Measurements from ENCODE around the gene ABI1. TPM values are rescaled to one million over a fixed set of nuclear protein-coding genes. Genes with fewer than 3 reads are reported as not detected.

The ABI1 gene
- total and polyA plus RNA-seq, 9 of the 15 experiments (the other 6 are each of a cell fraction or from before 2014, with no cell fraction given), result 22.1 to 52.3 (median 39.0) TPM

DNA sequence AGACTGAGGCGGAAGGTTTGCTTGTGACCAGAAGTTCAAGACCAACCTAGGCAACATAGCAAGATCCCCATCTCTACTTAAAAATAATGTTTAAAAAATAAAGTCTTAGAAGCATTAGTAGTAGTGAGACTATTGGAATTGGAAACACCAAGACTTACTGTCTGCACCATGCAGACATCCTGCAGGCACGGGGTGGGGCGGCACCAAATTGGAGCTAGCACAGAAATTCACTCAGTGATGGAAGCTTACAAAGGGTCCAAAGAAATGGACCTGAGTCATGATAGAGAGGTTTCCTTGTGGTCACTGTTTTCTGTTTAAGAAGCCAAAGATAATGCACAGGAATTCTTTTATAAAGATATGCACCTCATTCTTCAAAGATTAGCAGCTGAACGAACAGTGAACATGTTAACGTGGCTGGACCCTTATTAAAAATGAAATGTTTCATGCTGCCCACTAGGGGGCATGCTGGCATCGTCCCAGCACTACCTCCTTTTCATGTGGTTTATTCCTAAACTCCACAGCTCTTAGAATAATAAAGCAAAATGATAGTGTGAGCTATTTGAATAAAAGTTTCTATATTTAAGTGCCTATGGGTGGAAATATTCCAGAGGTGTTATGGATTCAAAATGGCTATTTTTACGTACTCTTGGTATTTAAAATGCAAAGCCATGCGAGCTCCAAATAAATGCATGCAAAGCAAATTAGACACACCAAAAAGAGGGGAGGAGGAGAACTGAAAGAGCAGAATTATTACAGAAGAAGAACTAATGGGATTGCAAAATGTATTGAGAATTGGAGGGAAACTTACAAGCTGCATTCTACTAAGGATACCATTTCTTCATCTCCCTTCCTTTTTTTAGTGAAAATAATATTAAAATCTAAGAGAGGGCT lies 134.7 kb downstream of the ABI1 start (continued):
- TF ChIP-seq MYC (IDR thresholded peaks at IDR 0.05; ENCODE audit: low read depth, low read length) (0 out of 2 replicates have a peak, but pooled peaks have one; percentile 15), MYC (CRISPR knock-in tag; IDR thresholded peaks at IDR 0.05; ENCODE audit: borderline replicate concordance, low read depth) (no peak), PRDM10 (IDR thresholded peaks at IDR 0.05; ENCODE audit: partially characterized antibody) (peak; percentile 21), POLR2AphosphoS2 (IDR thresholded peaks at IDR 0.05; ENCODE audit: low read length) (no peak), TCF3 (CRISPR knock-in tag; IDR thresholded peaks at IDR 0.05) (no peak), C11orf30 (IDR thresholded peaks at IDR 0.05; ENCODE audit: low read depth) (peak; percentile 24; the same call in 1 of the 2 replicates), PML (IDR thresholded peaks at IDR 0.05; ENCODE audit: low read length) (no peak), ZBTB17 (CRISPR knock-in tag; IDR thresholded peaks at IDR 0.05) (no peak), ZNF583 (CRISPR knock-in tag; IDR thresholded peaks at IDR 0.05) (no peak), RBM39 (optimal IDR thresholded peaks at IDR 0.05; ENCODE audit: low read depth, low read length) (no peak), RFX7 (CRISPR knock-in tag; IDR thresholded peaks at IDR 0.05) (no peak), SMC3 (conservative IDR thresholded peaks at IDR 0.05; ENCODE audit: insufficient read depth, low read depth, low read length) (peak; percentile 56; the same call in 1 of the 2 replicates), NFATC3 (IDR thresholded peaks at IDR 0.05) (no peak)
- TF ChIP-seq, protein P1, sequence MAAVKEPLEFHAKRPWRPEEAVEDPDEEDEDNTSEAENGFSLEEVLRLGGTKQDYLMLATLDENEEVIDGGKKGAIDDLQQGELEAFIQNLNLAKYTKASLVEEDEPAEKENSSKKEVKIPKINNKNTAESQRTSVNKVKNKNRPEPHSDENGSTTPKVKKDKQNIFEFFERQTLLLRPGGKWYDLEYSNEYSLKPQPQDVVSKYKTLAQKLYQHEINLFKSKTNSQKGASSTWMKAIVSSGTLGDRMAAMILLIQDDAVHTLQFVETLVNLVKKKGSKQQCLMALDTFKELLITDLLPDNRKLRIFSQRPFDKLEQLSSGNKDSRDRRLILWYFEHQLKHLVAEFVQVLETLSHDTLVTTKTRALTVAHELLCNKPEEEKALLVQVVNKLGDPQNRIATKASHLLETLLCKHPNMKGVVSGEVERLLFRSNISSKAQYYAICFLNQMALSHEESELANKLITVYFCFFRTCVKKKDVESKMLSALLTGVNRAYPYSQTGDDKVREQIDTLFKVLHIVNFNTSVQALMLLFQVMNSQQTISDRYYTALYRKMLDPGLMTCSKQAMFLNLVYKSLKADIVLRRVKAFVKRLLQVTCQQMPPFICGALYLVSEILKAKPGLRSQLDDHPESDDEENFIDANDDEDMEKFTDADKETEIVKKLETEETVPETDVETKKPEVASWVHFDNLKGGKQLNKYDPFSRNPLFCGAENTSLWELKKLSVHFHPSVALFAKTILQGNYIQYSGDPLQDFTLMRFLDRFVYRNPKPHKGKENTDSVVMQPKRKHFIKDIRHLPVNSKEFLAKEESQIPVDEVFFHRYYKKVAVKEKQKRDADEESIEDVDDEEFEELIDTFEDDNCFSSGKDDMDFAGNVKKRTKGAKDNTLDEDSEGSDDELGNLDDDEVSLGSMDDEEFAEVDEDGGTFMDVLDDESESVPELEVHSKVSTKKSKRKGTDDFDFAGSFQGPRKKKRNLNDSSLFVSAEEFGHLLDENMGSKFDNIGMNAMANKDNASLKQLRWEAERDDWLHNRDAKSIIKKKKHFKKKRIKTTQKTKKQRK (IDR thresholded peaks at IDR 0.05; ENCODE audit: borderline replicate concordance, low read depth, low read length), result no peak
- TF ChIP-seq, protein P2, sequence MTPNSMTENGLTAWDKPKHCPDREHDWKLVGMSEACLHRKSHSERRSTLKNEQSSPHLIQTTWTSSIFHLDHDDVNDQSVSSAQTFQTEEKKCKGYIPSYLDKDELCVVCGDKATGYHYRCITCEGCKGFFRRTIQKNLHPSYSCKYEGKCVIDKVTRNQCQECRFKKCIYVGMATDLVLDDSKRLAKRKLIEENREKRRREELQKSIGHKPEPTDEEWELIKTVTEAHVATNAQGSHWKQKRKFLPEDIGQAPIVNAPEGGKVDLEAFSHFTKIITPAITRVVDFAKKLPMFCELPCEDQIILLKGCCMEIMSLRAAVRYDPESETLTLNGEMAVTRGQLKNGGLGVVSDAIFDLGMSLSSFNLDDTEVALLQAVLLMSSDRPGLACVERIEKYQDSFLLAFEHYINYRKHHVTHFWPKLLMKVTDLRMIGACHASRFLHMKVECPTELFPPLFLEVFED (CRISPR knock-in tag; conservative IDR thresholded peaks at IDR 0.05), result no peak
- TF ChIP-seq, protein P3, sequence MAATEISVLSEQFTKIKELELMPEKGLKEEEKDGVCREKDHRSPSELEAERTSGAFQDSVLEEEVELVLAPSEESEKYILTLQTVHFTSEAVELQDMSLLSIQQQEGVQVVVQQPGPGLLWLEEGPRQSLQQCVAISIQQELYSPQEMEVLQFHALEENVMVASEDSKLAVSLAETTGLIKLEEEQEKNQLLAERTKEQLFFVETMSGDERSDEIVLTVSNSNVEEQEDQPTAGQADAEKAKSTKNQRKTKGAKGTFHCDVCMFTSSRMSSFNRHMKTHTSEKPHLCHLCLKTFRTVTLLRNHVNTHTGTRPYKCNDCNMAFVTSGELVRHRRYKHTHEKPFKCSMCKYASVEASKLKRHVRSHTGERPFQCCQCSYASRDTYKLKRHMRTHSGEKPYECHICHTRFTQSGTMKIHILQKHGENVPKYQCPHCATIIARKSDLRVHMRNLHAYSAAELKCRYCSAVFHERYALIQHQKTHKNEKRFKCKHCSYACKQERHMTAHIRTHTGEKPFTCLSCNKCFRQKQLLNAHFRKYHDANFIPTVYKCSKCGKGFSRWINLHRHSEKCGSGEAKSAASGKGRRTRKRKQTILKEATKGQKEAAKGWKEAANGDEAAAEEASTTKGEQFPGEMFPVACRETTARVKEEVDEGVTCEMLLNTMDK (IDR thresholded peaks at IDR 0.05; ENCODE audit: borderline replicate concordance, insufficient read depth, low read depth, low read length, poor library complexity, severe bottlenecking), result peak; percentile 28
